SK-N-MC (cell line): ENCODE measurements around the gene BAG1.

Experiments
- DNase-seq: peaks from one replicate; pipeline ENCODE4 v3.0.0-alpha.2; 2011; ENCODE audit warnings: low read depth, low spot score
- H3K27ac ChIP-seq: fragments of 200-600 bp; sonication (generic); 2 replicates; pipeline ENCODE4 v1.5.1; 2016; ENCODE audit warnings: mixed run types
- H3K36me3 ChIP-seq: fragments of 200-600 bp; sonication (generic); 2 replicates; pipeline ENCODE4 v1.6.1; 2017; ENCODE audit warnings: antibody characterized with exemption, low read length, mixed read lengths; ENCODE audit not compliant: insufficient read depth
- H3K4me3 ChIP-seq: fragments of 200-600 bp; sonication (generic); 2 replicates; pipeline ENCODE4 v1.5.1; 2016
- H3K9ac ChIP-seq: fragments of 200-600 bp; sonication (generic); 2 replicates; pipeline ENCODE4 v1.8.0; 2017; ENCODE audit warnings: mixed run types, mixed read lengths; ENCODE audit not compliant: insufficient read length
- H3K9me3 ChIP-seq: fragments of 200-600 bp; sonication (generic); 2 replicates; pipeline ENCODE4 v1.6.1; 2017; ENCODE audit warnings: low read depth, mild to moderate bottlenecking, antibody characterized with exemption, low read length, moderate library complexity, mixed read lengths
- EZH2 ChIP-seq: fragments of 200-600 bp; sonication (generic); IDR thresholded peaks from one replicate; pipeline ENCODE4 v1.6.1; 2017; ENCODE audit warnings: antibody characterized with exemption
- FOXP2 ChIP-seq: optimal IDR thresholded peaks from 2 replicates; pipeline ENCODE3; 2011; ENCODE audit warnings: mild to moderate bottlenecking, moderate library complexity; ENCODE audit not compliant: insufficient read depth; ENCODE audit errors: extremely low read length, control extremely low read depth
- POLR2AphosphoS5 ChIP-seq: IDR thresholded peaks from 2 replicates; pipeline ENCODE4 v1.6.1; 2012; ENCODE audit warnings: mild to moderate bottlenecking, low read depth, low read length, borderline replicate concordance

The BAG1 gene

DNA sequence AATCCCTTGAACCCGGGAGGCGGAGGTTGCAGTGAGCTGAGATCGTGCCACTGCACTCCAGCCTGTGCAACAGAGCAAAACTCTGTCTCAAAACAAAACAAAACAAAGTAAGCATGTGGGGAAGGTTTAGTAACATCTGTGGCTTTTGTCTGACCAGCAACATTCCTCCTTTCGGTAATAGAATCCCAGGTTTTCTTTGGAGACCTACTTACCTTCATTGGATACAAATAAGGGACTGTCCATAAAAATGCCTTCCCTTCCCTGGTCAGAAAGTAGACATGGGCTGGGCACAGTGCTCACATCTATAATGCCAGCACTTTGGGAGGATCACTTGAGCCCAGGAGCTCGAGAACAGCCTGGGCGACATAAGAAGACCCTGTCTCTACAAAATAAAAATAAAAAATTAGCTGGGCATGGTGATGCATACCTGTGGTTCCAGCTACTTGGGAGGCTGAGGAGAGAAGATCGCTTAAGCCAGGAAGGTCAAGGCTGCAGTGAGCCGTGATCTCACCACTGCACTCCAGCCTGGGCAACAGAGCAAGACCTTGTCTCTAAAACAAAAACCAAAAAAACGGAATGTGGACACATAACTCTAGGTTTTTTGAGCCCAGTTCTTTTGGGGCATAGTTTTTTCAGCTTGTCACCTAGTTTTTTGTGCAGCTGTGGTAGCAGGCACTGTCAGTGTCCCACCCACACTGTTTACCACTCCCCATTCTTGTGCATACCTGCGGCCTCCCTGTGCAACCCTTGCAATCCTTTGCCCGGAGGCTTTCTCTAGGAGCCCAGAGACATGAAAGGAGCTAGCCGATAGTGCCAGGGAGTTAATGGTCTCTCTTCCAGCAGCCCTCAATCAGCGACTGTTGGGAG, 33.5 kb downstream of the BAG1 start:
- Histone ChIP-seq H3K27ac (no peak overlapping the region), H3K4me3 (no peak overlapping the region), H3K9ac (no peak overlapping the region), H3K9me3 (no peaks in the 10 kb centered on the region), H3K36me3 (no peaks in the 10 kb centered on the region)
- no peak for DNase-seq
- no peak for TF ChIP-seq EZH2

GRCh38 chr9:33229359-33230114, 35.0 kb downstream of the BAG1 start:
- Histone ChIP-seq H3K4me3 (no peak overlapping the region), H3K36me3 (no peaks in the 10 kb centered on the region), H3K27ac (no peak overlapping the region), H3K9ac (no peak overlapping the region), H3K9me3 (no peaks in the 10 kb centered on the region)
- no peak for DNase-seq
- no peak for TF ChIP-seq FOXP2

GRCh38 chr9:33228606-33229005, 35.9 kb downstream of the BAG1 start:
- H3K9ac ChIP-seq = no peak overlapping the region
- H3K4me3 ChIP-seq = no peak overlapping the region
- no peak overlapping the region for H3K27ac ChIP-seq
- TF ChIP-seq FOXP2 (no peak), EZH2 (no peak), POLR2AphosphoS5 (no peak)
- DNase-seq = no peak
- no peaks in the 10 kb centered on the region for H3K36me3 ChIP-seq
- no peaks in the 10 kb centered on the region for H3K9me3 ChIP-seq

- H3K9me3 ChIP-seq = no peaks in the 10 kb centered on the region
- no peak for TF ChIP-seq FOXP2
- no peak for TF ChIP-seq POLR2AphosphoS5
- TF ChIP-seq EZH2 = no peak
- no peak for DNase-seq
- H3K36me3 ChIP-seq = no peaks in the 10 kb centered on the region
- H3K9ac ChIP-seq = no peak overlapping the region
- no peak overlapping the region for H3K27ac ChIP-seq
- no peak overlapping the region for H3K4me3 ChIP-seq
These were observed 36.8 kb downstream of the BAG1 start for GRCh38 chr9:33227741-33228140.

DNA sequence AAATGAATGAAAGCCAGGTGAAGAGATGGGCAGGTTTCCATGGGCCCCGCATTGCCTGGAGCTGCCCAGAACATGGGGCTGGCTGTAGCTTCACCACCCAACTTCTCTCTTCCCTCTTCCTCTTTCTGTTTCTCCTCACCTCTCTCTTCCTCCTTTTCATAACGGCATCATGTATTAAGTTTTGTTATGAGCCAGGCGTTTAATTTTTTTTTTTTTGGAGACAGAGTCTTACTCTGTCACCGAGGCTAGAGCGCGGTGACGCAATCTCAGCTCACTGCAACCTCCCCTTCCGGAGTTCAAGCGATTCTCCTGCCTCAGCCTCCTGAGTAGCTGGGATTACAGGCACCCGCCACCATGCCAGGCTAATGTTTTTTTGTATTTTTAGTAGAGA, 37.5 kb downstream of the BAG1 start:
- Histone ChIP-seq H3K4me3 (no peak overlapping the region), H3K9ac (no peak overlapping the region), H3K27ac (no peak overlapping the region), H3K9me3 (no peaks in the 10 kb centered on the region), H3K36me3 (no peaks in the 10 kb centered on the region)
- no peak for DNase-seq
- TF ChIP-seq EZH2 = no peak
- TF ChIP-seq FOXP2 = no peak
- no peak for TF ChIP-seq POLR2AphosphoS5

GRCh38 chr9:33225319-33226147, 39.0 kb downstream of the BAG1 start:
- TF ChIP-seq FOXP2 (no peak), EZH2 (no peak), POLR2AphosphoS5 (no peak)
- peak; percentile 70 for DNase-seq
- Histone ChIP-seq H3K27ac (no peak overlapping the region), H3K36me3 (no peaks in the 10 kb centered on the region), H3K9me3 (no peaks in the 10 kb centered on the region), H3K4me3 (peak overlapping the region; percentile 18), H3K9ac (no peak overlapping the region)

GRCh38 chr9:33223696-33224095, 40.8 kb downstream of the BAG1 start:
- no peak overlapping the region for H3K9ac ChIP-seq
- no peak for TF ChIP-seq FOXP2
- TF ChIP-seq EZH2 = no peak
- no peak for TF ChIP-seq POLR2AphosphoS5
- no peak overlapping the region for H3K4me3 ChIP-seq
- H3K27ac ChIP-seq = no peak overlapping the region
- H3K36me3 ChIP-seq = no peaks in the 10 kb centered on the region
- no peak for DNase-seq
- H3K9me3 ChIP-seq = no peaks in the 10 kb centered on the region

GRCh38 chr9:33222031-33222430, 42.5 kb downstream of the BAG1 start:
- no peak for DNase-seq
- no peak for TF ChIP-seq POLR2AphosphoS5
- TF ChIP-seq FOXP2 = no peak
- no peak for TF ChIP-seq EZH2
- no peak overlapping the region for H3K9ac ChIP-seq
- no peak overlapping the region for H3K4me3 ChIP-seq
- H3K36me3 ChIP-seq = no peaks in the 10 kb centered on the region
- H3K9me3 ChIP-seq = no peaks in the 10 kb centered on the region
- no peak overlapping the region for H3K27ac ChIP-seq

DNA sequence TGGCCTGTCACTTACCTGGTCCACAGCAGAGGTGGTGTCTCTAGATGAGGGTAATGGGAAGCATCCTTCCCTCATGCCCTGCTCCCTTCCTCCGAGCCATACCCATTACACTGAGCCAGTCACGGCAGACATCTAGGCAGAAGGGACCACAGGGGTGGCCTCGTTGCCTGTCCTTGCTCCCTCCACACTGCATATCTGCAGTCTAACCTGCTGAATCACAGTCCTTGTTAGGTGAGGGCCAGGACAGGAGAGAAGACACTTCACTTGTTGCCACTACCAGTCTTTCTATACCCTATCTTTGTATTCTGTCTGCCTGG, 43.0 kb downstream of the BAG1 start:
- TF ChIP-seq FOXP2 (no peak), EZH2 (no peak), POLR2AphosphoS5 (no peak)
- Histone ChIP-seq H3K36me3 (no peaks in the 10 kb centered on the region), H3K4me3 (no peak overlapping the region), H3K9me3 (no peaks in the 10 kb centered on the region), H3K9ac (no peak overlapping the region), H3K27ac (no peak overlapping the region)
- no peak for DNase-seq
